CD8-positive, alpha-beta memory T cell (primary cell): ENCODE results near the gene PLEKHM1. TPM values are rescaled to one million over a fixed set of nuclear protein-coding genes. Genes with fewer than 3 reads are reported as not detected.

Source experiments
- CTCF ChIA-PET: fragments of 350-600 bp; sonication (Branson Sonifier 250); formaldehyde crosslinking; loops from one replicate; lab custom pipeline; 2021; ENCODE audit warnings: antibody characterized with exemption; lab: Charles Lee
- POLR2A ChIA-PET: fragments of 350-600 bp; sonication (Branson Sonifier 250); formaldehyde crosslinking; loops from one replicate; lab custom pipeline; 2021; ENCODE audit warnings: antibody characterized with exemption; lab: Charles Lee
- DNase-seq, 5 donors: peaks; one replicate each; pipeline versions ENCODE4 v3.0.0 to v3.0.0-alpha.2; 2020 to 2022; ENCODE audit warnings: mixed read lengths in 1 of 5
- H3K27ac ChIP-seq: one replicate; pipeline ENCODE4 v1.7.0; 2013; ENCODE audit warnings: low read depth, mild to moderate bottlenecking, low read length, moderate library complexity
- H3K27me3 ChIP-seq: 2 replicates; pipeline ENCODE4 v1.7.0; 2013; ENCODE audit warnings: low read length, mild to moderate bottlenecking; ENCODE audit not compliant: insufficient read depth, poor library complexity, severe bottlenecking
- H3K36me3 ChIP-seq: 2 replicates; pipeline ENCODE4 v1.7.0; 2013; ENCODE audit warnings: mild to moderate bottlenecking, low read length, moderate library complexity; ENCODE audit not compliant: insufficient read depth
- H3K4me1 ChIP-seq: 2 replicates; pipeline ENCODE4 v1.7.0; 2013; ENCODE audit warnings: mild to moderate bottlenecking, low read length, moderate library complexity; ENCODE audit not compliant: insufficient read depth
- H3K4me3 ChIP-seq: 2 replicates; pipeline ENCODE4 v1.7.0; 2013; ENCODE audit warnings: mild to moderate bottlenecking, low read length
- H3K9me3 ChIP-seq: 2 replicates; pipeline ENCODE4 v1.7.0; 2013; ENCODE audit warnings: mild to moderate bottlenecking, low read length
- H3K27ac Mint-ChIP-seq, 8 donors: one replicate each; pipeline ENCODE4 v1.8.0; 2020 to 2021; ENCODE audit warnings: mixed read lengths in 8 of 8, mild to moderate bottlenecking in 6 of 8, inconsistent platforms in 3 of 8, moderate library complexity in 3 of 8
- H3K27me3 Mint-ChIP-seq, 2 donors: one replicate each; pipeline ENCODE4 v1.8.0; 2020 to 2021; ENCODE audit warnings: mixed read lengths in 2 of 2, mild to moderate bottlenecking in 1 of 2, moderate library complexity in 1 of 2
- H3K36me3 Mint-ChIP-seq, 3 donors: one replicate each; pipeline ENCODE4 v1.8.0; 2020 to 2021; ENCODE audit warnings: mixed read lengths in 3 of 3, inconsistent platforms in 1 of 3, mild to moderate bottlenecking in 1 of 3
- H3K4me1 Mint-ChIP-seq, 3 donors: one replicate each; pipeline ENCODE4 v1.8.0; 2020 to 2021; ENCODE audit warnings: mixed read lengths in 3 of 3, inconsistent platforms in 1 of 3, mild to moderate bottlenecking in 1 of 3
- H3K4me3 Mint-ChIP-seq, 7 donors: one replicate each; pipeline ENCODE4 v1.8.0; 2020 to 2021; ENCODE audit warnings: mixed read lengths in 7 of 7, mild to moderate bottlenecking in 6 of 7, moderate library complexity in 4 of 7, inconsistent platforms in 2 of 7
- H3K9me3 Mint-ChIP-seq, 5 donors: one replicate each; pipeline ENCODE4 v1.8.0; 2020 to 2022; ENCODE audit warnings: mixed read lengths in 5 of 5, mild to moderate bottlenecking in 3 of 5, moderate library complexity in 2 of 5, inconsistent platforms in 1 of 5
- polyA plus RNA-seq: library from polyadenylated mRNA; unstranded; fragments of 300-500 nt; fragmentation: Illumina TruSeq; gene quantifications from one replicate; pipeline ENCODE4 v1.2.3, GENCODE V29; 2021
- total RNA-seq, 2 experiments: library from RNA; stranded (reverse); gene quantifications; one replicate each; pipeline ENCODE4 v1.2.3, GENCODE V29; 2021

Gene PLEKHM1
- total and polyA plus RNA-seq, 3 experiments from 2014 or later: 17.3 to 32.4 (median 32.0) TPM

GRCh38 chr17:45425125-45425983, 65.2 kb downstream of the PLEKHM1 start:
- Histone ChIP-seq H3K36me3 (no peaks in the 10 kb centered on the region), H3K4me3 (no peak overlapping the region), H3K27me3 (no peaks in the 10 kb centered on the region), H3K9me3 (no peaks in the 10 kb centered on the region), H3K4me1 (peaks cover 8% of the 10 kb centered on the region), H3K27ac (peak overlapping the region; percentile 38)
- Mint-ChIP-seq H3K27me3 (no peaks in the 10 kb centered on the region), H3K9me3 (no peaks in the 10 kb centered on the region), H3K27ac (peak overlapping the region in 1 of 8 donors; percentile 47), H3K36me3 (no peaks in the 10 kb centered on the region), H3K4me1 (peaks cover 10 to 17% (median 14%) of the 10 kb centered on the region in 3 donors), H3K4me3 (no peak overlapping the region)
- POLR2A ChIA-PET: interaction anchor here (0.6 kb wide), 1 partner anchor 150 kb away, joined by 6 read pairs; no protein-coding TSS in a partner anchor
- CTCF ChIA-PET: no interaction called here
- DNase-seq: no peak

- H3K27ac Mint-ChIP-seq: no peak overlapping the region
- peak overlapping the region; percentile 38 for H3K27ac ChIP-seq
- H3K9me3 ChIP-seq: no peaks in the 10 kb centered on the region
- peaks cover 10 to 15% (median 13%) of the 10 kb centered on the region in 3 donors for H3K4me1 Mint-ChIP-seq
- H3K4me3 Mint-ChIP-seq: no peak overlapping the region
- H3K4me1 ChIP-seq: peaks cover 8% of the 10 kb centered on the region
- no peaks in the 10 kb centered on the region for H3K36me3 Mint-ChIP-seq
- no peaks in the 10 kb centered on the region for H3K27me3 Mint-ChIP-seq
- H3K4me3 ChIP-seq: no peak overlapping the region
- no peaks in the 10 kb centered on the region for H3K36me3 ChIP-seq
- ChIA-PET CTCF (no interaction called here), POLR2A (no interaction called here)
- no peak for DNase-seq
- no peaks in the 10 kb centered on the region for H3K27me3 ChIP-seq
- no peaks in the 10 kb centered on the region for H3K9me3 Mint-ChIP-seq
Observed at GRCh38 chr17:45424769-45425124, 65.8 kb downstream of the PLEKHM1 start.

GRCh38 chr17:45423975-45424335, 66.6 kb downstream of the PLEKHM1 start:
- Mint-ChIP-seq H3K4me1 (peaks cover 10 to 12% (median 12%) of the 10 kb centered on the region in 3 donors), H3K27me3 (no peaks in the 10 kb centered on the region), H3K36me3 (no peaks in the 10 kb centered on the region), H3K27ac (peak overlapping the region in 1 of 8 donors; percentile 38), H3K4me3 (no peak overlapping the region), H3K9me3 (no peaks in the 10 kb centered on the region)
- no peaks in the 10 kb centered on the region for H3K36me3 ChIP-seq
- H3K27ac ChIP-seq: no peak overlapping the region
- no peaks in the 10 kb centered on the region for H3K9me3 ChIP-seq
- DNase-seq: no peak
- no peaks in the 10 kb centered on the region for H3K27me3 ChIP-seq
- no peak overlapping the region for H3K4me3 ChIP-seq
- H3K4me1 ChIP-seq: peaks cover 8% of the 10 kb centered on the region
- ChIA-PET CTCF (no interaction called here), POLR2A (no interaction called here)

- Mint-ChIP-seq H3K4me1 (peaks cover 6 to 7% (median 6%) of the 10 kb centered on the region in 3 donors), H3K9me3 (no peaks in the 10 kb centered on the region), H3K27me3 (no peaks in the 10 kb centered on the region), H3K36me3 (no peaks in the 10 kb centered on the region), H3K4me3 (no peak overlapping the region), H3K27ac (peak overlapping the region in 1 of 8 donors; percentile 33)
- H3K27ac ChIP-seq: no peak overlapping the region
- DNase-seq: no peak
- no peaks in the 10 kb centered on the region for H3K27me3 ChIP-seq
- POLR2A ChIA-PET: no interaction called here
- no peak overlapping the region for H3K4me3 ChIP-seq
- H3K4me1 ChIP-seq: peaks cover 3% of the 10 kb centered on the region
- no peaks in the 10 kb centered on the region for H3K36me3 ChIP-seq
- CTCF ChIA-PET: no interaction called here
- H3K9me3 ChIP-seq: no peaks in the 10 kb centered on the region
Observed at GRCh38 chr17:45423304-45423974, 67.1 kb downstream of the PLEKHM1 start.

- H3K36me3 ChIP-seq: no peaks in the 10 kb centered on the region
- ChIA-PET CTCF (no interaction called here), POLR2A (interaction anchor here (0.6 kb wide), 1 partner anchor 27 kb away, joined by 3 read pairs; no protein-coding TSS in a partner anchor)
- H3K27me3 Mint-ChIP-seq: peaks cover 0 to 3% of the 10 kb centered on the region in 2 donors
- H3K36me3 Mint-ChIP-seq: peaks cover 0 to under 1% (median 0%) of the 10 kb centered on the region in 3 donors
- H3K27ac ChIP-seq: no peak overlapping the region
- H3K4me1 Mint-ChIP-seq: peaks cover 16 to 21% (median 20%) of the 10 kb centered on the region in 3 donors
- no peaks in the 10 kb centered on the region for H3K9me3 Mint-ChIP-seq
- H3K4me3 ChIP-seq: no peak overlapping the region
- H3K9me3 ChIP-seq: no peaks in the 10 kb centered on the region
- DNase-seq: no peak
- peaks cover 22% of the 10 kb centered on the region for H3K4me1 ChIP-seq
- H3K4me3 Mint-ChIP-seq: peak overlapping the region in 1 of 7 donors; percentile 52
- no peaks in the 10 kb centered on the region for H3K27me3 ChIP-seq
- peak overlapping the region in 3 of 8 donors; percentile 56 to 86 (median 70) for H3K27ac Mint-ChIP-seq
Observed at GRCh38 chr17:45414990-45415881, 75.3 kb downstream of the PLEKHM1 start.

GRCh38 chr17:45413498-45413923, 77.0 kb downstream of the PLEKHM1 start:
- Histone ChIP-seq H3K4me1 (peaks cover 31% of the 10 kb centered on the region), H3K4me3 (no peak overlapping the region), H3K9me3 (no peaks in the 10 kb centered on the region), H3K36me3 (no peaks in the 10 kb centered on the region), H3K27ac (no peak overlapping the region), H3K27me3 (no peaks in the 10 kb centered on the region)
- Mint-ChIP-seq H3K4me1 (peaks cover 29 to 36% (median 29%) of the 10 kb centered on the region in 3 donors), H3K27me3 (peaks cover 0 to 3% of the 10 kb centered on the region in 2 donors), H3K4me3 (peak overlapping the region in 1 of 7 donors; percentile 80), H3K9me3 (no peaks in the 10 kb centered on the region), H3K27ac (no peak overlapping the region), H3K36me3 (peaks cover 0 to 11% (median 0%) of the 10 kb centered on the region in 3 donors)
- CTCF ChIA-PET: interaction anchor here (1.1 kb wide), 1 partner anchor 137 kb away, joined by 3 read pairs; no protein-coding TSS in a partner anchor
- POLR2A ChIA-PET: no interaction called here
- no peak for DNase-seq

- H3K9me3 ChIP-seq: no peaks in the 10 kb centered on the region
- Mint-ChIP-seq H3K9me3 (no peaks in the 10 kb centered on the region), H3K27ac (peak overlapping the region; percentile 92 to 99 (median 98)), H3K27me3 (peaks cover 0 to 3% of the 10 kb centered on the region in 2 donors), H3K4me3 (peak overlapping the region; percentile 96 to 100 (median 99)), H3K4me1 (peaks cover 45 to 54% (median 46%) of the 10 kb centered on the region in 3 donors), H3K36me3 (peaks cover 0 to 24% (median 0%) of the 10 kb centered on the region in 3 donors)
- peaks cover 6% of the 10 kb centered on the region for H3K36me3 ChIP-seq
- no peak for DNase-seq
- peaks cover 48% of the 10 kb centered on the region for H3K4me1 ChIP-seq
- H3K4me3 ChIP-seq: no peak overlapping the region
- no peaks in the 10 kb centered on the region for H3K27me3 ChIP-seq
- ChIA-PET POLR2A (no interaction called here), CTCF (no interaction called here)
- peak overlapping the region; percentile 84 for H3K27ac ChIP-seq
Observed at GRCh38 chr17:45411348-45412105, 79.0 kb downstream of the PLEKHM1 start.
